KOPT-K1 (cell line): Measurements from ENCODE around the gene TEAD1.

Experiments
- H3K27ac ChIP-seq: fragments of 200-600 bp; sonication (generic); 2 replicates; pipeline ENCODE4 v1.5.1; 2016; ENCODE audit warnings: antibody characterized with exemption, mild to moderate bottlenecking, low read depth, low read length; ENCODE audit not compliant: poor library complexity, severe bottlenecking
- H3K36me3 ChIP-seq: fragments of 200-600 bp; sonication (generic); 2 replicates; pipeline ENCODE4 v1.5.1; 2017; ENCODE audit warnings: antibody characterized with exemption, mild to moderate bottlenecking, low read length, moderate library complexity; ENCODE audit not compliant: insufficient read depth
- H3K9me3 ChIP-seq: fragments of 200-600 bp; sonication (generic); 2 replicates; pipeline ENCODE4 v1.5.1; 2017; ENCODE audit warnings: antibody characterized with exemption, low read length, mild to moderate bottlenecking; ENCODE audit not compliant: insufficient read depth, poor library complexity, severe bottlenecking

Gene TEAD1

GRCh38 chr11:12797996-12798395, 123.8 kb downstream of the TEAD1 start:
- Histone ChIP-seq H3K36me3 (no peaks in the 10 kb centered on the region), H3K9me3 (no peaks in the 10 kb centered on the region), H3K27ac (no peak overlapping the region)

GRCh38 chr11:12798609-12799011, 124.4 kb downstream of the TEAD1 start:
- Histone ChIP-seq H3K27ac (no peak overlapping the region), H3K36me3 (no peaks in the 10 kb centered on the region), H3K9me3 (no peaks in the 10 kb centered on the region)

- no peak overlapping the region for H3K27ac ChIP-seq
- no peaks in the 10 kb centered on the region for H3K36me3 ChIP-seq
- H3K9me3 ChIP-seq, result no peaks in the 10 kb centered on the region
These were observed 125.2 kb downstream of the TEAD1 start for GRCh38 chr11:12799334-12799835.

GRCh38 chr11:12800032-12800671, 125.9 kb downstream of the TEAD1 start:
- no peak overlapping the region for H3K27ac ChIP-seq
- no peaks in the 10 kb centered on the region for H3K9me3 ChIP-seq
- no peaks in the 10 kb centered on the region for H3K36me3 ChIP-seq

- Histone ChIP-seq H3K27ac (no peak overlapping the region), H3K9me3 (no peaks in the 10 kb centered on the region), H3K36me3 (no peaks in the 10 kb centered on the region)
These were observed 126.7 kb downstream of the TEAD1 start for GRCh38 chr11:12800871-12801270.

- Histone ChIP-seq H3K27ac (no peak overlapping the region), H3K9me3 (no peaks in the 10 kb centered on the region), H3K36me3 (no peaks in the 10 kb centered on the region)
These were observed 127.8 kb downstream of the TEAD1 start for GRCh38 chr11:12801976-12802375.

- Histone ChIP-seq H3K27ac (no peak overlapping the region), H3K9me3 (no peaks in the 10 kb centered on the region), H3K36me3 (no peaks in the 10 kb centered on the region)
These were observed 128.3 kb downstream of the TEAD1 start for GRCh38 chr11:12802418-12803085.

- Histone ChIP-seq H3K9me3 (no peaks in the 10 kb centered on the region), H3K36me3 (no peaks in the 10 kb centered on the region), H3K27ac (no peak overlapping the region)
These were observed 129.0 kb downstream of the TEAD1 start for GRCh38 chr11:12803086-12803826.

GRCh38 chr11:12806113-12806512, 131.9 kb downstream of the TEAD1 start:
- Histone ChIP-seq H3K9me3 (no peaks in the 10 kb centered on the region), H3K36me3 (no peaks in the 10 kb centered on the region), H3K27ac (no peak overlapping the region)

GRCh38 chr11:12807621-12808020, 133.4 kb downstream of the TEAD1 start:
- Histone ChIP-seq H3K9me3 (no peaks in the 10 kb centered on the region), H3K36me3 (no peaks in the 10 kb centered on the region), H3K27ac (no peak overlapping the region)

- H3K27ac ChIP-seq, result no peak overlapping the region
- H3K36me3 ChIP-seq, result no peaks in the 10 kb centered on the region
- no peaks in the 10 kb centered on the region for H3K9me3 ChIP-seq
These were observed 134.3 kb downstream of the TEAD1 start for GRCh38 chr11:12808519-12808918.

GRCh38 chr11:12809364-12809763, 135.1 kb downstream of the TEAD1 start:
- H3K36me3 ChIP-seq, result no peaks in the 10 kb centered on the region
- H3K27ac ChIP-seq, result no peak overlapping the region
- H3K9me3 ChIP-seq, result no peaks in the 10 kb centered on the region

GRCh38 chr11:12809864-12810567, 135.8 kb downstream of the TEAD1 start:
- H3K27ac ChIP-seq, result no peak overlapping the region
- H3K9me3 ChIP-seq, result no peaks in the 10 kb centered on the region
- no peaks in the 10 kb centered on the region for H3K36me3 ChIP-seq

- H3K36me3 ChIP-seq, result no peaks in the 10 kb centered on the region
- H3K9me3 ChIP-seq, result no peaks in the 10 kb centered on the region
- H3K27ac ChIP-seq, result no peak overlapping the region
These were observed 136.3 kb downstream of the TEAD1 start for GRCh38 chr11:12810568-12810894.

GRCh38 chr11:12811861-12812260, 137.6 kb downstream of the TEAD1 start:
- Histone ChIP-seq H3K36me3 (no peaks in the 10 kb centered on the region), H3K9me3 (no peaks in the 10 kb centered on the region), H3K27ac (no peak overlapping the region)
